ENCODE measurements around the gene PLXNA2.
A peak's percentile ranks its signal among the peaks of the same experiment; 100 is the strongest.

Gene PLXNA2

DNA sequence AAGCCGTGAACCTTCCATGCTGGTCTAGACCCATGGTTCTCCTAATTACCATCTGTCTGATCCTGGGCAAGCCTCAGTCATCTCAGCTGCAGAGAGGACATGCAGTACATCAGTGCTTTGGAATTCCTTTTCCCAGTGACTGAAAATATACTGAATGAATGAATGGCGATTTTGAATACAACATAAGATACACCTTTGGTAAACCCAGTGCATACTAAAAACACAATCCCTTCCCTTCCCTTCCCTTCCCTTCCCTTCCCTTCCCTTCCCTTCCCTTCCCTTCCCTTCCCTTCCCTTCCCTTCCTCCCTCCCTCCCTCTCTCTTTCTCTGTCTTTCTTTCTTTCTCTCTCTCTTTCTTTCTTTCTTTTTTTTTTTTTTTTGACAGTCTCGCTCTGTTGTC is 21.3 kb upstream of the PLXNA2 start:
- DNase-seq, result no peak

DNA sequence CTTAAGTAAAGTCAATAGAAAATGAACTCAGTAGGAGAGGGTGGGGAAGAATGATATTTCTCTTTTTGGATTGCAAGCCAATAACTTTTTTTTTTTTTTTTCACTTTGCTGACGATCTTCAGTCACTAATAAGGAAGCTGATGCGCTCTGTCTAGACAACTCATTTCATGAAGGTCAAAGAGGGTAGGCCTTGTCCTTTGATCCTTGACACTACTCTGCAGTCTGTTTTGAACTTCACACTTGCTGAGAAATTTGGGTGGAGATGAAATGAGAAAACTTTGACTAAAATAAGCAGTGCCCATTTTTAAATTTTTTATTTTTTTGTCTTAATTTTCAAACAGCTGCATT is 20.9 kb upstream of the PLXNA2 start:
- no peak for DNase-seq

DNA sequence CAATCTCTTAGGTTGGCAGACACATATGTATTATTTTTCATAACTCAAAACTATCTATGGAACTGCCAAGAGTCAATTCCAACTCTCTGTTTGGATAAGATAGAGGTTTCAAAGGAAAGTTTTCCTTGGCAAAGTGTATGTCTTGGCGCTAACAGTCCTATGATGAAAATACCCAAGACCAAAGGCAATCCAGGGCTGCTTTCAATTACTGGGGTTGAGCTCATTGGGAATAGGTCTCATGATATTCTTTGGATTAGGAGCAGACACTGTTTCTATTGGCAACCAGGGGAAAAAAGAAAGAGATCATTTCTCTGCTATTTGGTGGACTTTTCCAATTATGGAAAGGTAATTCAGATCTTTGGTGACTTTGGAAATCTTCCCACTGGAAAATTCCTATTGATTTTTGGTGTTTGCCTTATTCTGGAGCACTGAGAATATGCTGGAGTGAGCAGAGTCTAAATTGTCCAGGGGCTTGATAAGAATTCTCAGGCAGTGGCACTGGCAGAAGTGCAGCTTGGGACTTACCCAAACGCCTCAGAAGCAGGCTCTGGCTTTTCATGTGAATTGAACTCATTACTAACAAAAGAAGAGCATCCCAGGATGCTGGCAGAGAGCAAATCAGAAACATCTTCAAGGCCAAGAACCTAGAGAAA is 20.4 kb upstream of the PLXNA2 start:
- DNase-seq, result no peak

DNA sequence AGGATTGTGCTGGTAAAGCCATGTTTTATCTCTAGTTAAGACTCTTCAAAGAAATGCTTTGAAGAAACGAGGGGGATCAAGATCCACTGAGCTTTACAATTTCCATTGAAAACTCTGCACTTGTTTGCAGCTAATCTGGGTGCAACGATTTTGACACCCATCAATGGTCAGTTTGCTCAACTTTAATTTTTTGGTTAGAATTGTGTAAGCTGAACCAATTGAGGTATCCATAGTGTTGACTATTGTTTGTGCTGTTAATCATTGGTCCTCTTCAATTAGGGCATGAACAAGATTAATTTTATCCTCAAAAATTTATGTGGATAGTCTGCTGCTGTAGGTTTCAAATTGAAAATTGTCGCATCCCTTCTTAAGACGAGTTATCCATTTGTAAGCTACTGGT is 17.7 kb upstream of the PLXNA2 start:
- DNase-seq, result no peak

DNA sequence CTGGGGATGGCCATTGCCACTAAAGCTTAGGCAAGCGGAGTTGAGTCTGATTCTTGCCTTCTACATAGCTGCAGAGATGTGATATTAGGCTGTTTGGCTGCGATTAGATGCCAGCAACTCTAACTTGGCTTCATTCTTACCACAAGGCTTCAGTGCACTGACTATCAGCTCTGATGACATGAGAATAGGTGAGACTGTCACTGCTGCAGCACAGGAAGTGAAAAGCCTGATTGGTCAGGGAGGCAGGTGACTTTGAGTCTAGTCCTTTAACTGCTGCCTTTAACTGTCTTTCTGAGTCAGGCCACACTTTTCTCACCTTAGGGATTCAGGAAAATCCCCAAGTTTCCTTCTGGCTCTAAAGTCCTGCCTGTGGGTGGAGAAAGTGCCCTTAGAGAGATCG is 14.1 kb upstream of the PLXNA2 start:
- no peak for DNase-seq

DNA sequence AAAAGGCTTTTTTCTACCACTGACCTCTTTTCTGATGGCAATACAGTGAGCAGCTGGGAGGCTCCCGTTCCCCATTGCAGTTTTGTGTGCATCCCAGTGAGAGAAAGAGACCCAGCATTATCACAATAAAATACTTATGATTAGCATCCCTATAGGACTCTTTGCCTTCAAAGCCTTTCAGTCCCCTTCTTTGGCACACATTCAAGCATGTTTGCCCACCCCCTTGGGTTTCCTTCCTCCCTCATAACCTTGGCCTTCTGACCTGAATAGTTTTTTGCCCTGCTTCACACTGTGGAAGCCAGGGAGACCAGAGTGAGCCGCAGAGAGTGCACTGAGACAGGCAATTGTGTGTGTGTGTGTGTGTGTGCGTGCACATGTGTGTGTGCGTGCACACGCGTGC is 13.2 kb upstream of the PLXNA2 start:
- DNase-seq, result no peak

DNA sequence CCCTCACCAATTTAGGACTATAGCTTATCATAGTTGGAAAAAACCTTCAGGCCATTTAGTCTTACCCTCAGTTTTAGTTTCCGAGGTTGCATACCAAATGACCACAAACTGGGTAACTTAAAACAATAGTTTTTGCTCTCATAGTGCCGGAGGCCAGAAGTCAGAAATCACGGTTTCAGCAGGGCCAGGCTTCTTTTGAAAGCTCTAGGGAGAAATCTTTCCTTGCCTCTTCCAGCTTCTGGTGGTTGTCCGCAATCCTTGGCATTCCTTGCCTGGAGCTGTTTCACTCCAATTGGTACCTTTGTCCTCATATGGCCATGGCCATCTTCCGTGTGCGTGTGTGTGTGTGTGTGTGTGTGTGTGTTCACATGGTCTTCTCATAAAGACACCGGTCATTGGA is 12.4 kb upstream of the PLXNA2 start:
- DNase-seq, result no peak

DNA sequence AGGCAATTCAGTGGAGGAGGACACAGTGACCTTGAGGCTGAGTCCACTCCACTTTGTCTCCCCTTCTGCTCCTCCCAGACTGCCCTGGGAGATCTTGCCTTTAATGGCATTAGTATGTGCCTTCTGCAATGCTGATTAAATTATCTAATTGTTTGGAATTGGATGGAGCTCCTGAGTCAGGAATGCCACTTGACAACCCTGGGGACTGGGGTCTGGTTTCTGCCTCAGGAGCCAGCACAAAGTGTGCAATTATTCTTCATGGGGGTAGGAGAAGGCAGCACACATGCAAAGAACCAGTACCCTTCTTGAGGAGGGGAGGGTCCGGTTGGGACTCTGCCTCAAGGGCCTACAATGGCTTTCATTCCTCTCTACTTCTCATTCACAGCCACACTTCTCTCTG is 11.9 kb upstream of the PLXNA2 start:
- DNase-seq, result no peak

DNA sequence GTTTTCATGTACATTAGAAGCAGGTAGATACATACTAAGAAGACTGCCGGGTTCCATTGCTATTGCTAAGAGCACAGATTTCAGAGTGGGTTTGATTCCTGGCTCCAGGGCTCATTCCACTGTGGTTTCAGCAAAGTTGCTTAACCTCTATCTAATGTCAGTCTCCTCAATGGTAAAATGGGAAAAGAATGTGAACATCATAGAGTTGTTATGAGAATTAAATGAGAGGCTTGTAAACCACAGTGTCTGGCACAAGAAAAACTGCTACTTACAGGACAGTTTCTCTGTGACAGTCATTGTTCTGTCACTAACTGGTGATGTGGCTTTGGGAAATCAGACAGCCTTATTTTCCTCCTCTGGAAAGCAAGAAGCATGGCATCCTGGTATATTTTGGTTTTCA is 10.7 kb upstream of the PLXNA2 start:
- no peak for DNase-seq

DNA sequence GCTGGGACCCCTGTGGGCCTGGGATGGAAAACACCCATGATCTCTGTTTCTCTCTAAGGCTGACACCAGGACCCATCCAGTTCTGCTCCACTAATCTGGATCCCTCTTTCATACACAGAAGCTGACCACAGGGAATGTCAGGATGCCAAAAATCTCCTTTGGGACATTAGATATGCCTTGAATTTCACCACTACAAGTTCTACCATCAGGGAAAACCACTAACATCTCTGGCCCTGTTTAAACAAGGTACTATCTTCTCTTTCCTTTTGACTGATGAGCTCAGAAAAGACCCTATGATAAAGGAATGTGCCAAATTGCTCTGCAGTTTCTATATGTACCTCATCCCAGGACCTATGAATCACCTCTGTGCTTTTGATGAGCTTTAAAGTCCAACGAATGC is 10.2 kb upstream of the PLXNA2 start:
- no peak for DNase-seq

DNA sequence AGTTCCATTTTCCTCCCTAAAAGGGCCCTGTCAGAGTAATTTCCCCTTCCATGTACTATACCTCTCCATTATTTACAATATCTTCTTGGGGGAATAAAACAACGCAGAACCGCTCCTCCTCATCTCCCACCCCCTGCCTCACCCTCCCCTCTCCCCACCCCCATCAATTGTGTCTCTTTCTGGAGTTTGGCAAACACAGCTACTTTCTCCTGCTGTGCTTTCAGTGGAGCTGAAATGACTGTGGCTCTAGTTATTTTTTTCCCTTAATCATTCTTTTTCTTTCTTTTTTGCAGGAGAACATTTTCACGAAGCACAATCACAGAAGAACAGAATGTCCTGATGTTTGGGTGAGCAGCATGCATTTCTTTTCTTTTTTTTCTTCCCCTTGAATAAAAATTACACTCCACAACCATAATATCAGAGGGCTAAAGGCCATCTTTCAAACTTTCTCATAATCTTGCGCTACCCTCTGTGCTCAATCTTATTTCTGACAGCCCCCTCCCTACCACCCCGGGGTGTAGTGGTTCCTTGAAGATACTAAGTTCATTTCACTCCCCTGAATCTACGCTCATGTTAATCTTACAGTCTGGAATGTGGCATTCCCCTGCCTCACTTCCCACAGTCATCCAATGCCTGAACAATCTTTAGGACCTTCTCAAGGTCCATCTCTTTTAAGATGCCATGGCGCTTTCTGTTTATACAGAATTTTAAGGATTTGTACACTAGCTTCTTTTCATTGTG is 8.8 kb upstream of the PLXNA2 start:
- no peak for DNase-seq

DNA sequence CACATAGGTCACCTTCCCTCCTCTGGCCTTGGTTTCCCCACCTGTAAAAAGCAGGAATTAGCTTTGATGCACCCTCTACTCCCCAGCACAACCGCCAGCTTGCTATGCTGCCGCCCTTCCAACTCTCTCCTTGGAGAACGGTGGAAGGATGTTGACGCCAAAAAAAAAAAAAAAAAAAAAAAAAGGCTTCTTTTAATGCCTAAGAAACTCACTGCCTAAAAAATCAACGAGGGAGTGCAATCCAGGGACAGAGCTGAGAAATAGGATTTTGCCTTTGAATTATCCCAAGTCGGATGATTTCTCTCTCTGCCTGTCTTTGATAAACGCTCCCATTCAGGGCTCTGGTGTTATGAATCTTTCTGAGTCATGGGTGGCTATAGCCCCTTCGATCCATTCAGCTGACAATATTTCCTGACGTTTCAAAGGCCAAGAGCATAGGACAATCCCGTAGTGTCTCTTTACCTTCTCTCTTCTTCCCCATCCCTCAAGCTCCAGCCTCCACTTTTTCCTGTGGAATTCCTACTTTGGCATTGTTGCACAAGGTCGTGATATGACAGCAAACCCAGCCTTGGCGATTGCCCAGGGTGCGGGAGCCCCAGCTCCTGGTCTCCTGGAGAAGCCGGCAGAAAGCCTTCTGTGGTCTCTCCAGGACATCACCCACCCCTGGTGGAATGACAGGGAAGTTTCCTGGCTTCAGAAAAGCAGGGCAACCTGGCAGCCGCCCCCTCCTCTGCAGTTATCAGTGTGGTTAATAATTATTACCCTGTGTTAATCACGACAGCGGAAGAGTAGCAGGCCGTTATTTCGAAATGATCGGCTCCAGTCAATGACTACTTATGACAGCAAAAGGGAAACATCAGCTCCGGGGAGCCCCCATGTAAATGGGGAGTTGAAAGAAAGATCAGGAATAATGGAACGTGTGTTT is 8.0 kb upstream of the PLXNA2 start:
- no peak for DNase-seq

DNA sequence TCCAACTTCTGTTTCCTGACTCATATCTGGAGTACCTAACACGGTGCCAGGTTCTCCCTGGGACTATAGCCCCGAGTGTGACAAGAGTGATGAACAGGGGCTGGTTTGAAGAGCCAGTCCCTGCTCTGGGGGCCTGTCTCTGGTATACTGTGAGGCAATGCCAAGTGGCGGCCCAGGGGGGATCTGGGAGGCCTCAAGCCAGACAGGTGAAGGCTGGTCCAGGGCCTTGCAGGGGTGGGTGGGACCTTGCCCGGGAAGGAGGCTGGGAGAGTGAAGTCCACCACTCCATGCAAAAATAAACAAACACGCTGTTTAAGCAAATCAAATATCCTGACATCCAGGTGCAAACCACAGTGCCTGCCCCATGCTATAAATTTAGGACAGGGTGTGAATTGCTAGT is 6.8 kb upstream of the PLXNA2 start:
- DNase-seq, result no peak

DNA sequence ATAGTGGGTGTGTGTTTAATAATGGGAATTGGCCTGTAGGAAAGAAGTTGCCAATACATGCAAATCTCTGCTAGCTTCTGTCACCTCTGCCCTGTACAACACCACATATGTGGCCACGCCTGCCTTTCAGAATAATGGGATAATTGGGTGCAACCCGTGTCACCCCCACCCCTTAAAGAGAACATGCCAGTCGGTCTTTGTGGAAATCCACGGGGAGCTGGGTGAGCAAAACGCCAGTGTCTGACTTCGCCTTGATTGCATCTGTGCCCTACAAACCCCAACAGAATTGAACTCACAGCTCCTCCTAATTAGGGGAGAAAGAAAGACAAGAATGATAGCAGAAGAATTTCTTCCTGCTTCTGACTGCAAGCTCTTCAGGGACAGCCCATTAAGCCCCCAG is 6.4 kb upstream of the PLXNA2 start:
- no peak for DNase-seq

DNA sequence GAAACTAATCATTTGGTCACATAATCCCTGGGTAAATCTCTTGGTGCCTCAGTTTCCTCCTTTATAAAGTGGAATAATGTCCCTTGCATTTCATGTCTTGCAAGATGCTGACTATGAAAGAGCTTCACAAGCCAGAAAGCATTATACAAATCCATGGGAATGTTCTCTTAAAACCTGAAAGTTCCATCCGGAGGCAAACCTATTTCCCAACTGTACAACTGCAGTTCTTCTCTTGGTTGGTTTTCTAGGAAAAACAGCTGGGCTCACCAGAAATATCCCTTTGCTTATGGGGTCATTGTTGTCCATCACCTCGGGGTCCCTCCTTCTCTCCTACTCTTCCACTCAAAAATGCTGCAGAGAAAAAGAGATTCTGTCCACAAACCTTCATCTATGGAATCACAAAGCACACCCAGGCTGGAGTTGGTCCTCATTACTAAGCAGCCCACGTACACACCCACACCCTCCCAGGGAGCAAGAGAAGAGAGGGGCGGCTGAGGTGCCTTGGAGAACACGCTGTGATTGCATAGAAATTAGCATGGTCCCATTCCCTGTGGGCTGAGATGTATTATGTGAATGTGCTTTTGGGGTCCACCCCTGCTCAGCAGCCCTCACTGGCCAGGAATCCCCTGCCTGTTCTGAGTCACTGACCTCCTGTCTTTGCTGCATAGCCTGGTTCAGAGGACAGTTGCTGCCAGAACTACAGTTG is 5.0 kb upstream of the PLXNA2 start:
- no peak for DNase-seq

DNA sequence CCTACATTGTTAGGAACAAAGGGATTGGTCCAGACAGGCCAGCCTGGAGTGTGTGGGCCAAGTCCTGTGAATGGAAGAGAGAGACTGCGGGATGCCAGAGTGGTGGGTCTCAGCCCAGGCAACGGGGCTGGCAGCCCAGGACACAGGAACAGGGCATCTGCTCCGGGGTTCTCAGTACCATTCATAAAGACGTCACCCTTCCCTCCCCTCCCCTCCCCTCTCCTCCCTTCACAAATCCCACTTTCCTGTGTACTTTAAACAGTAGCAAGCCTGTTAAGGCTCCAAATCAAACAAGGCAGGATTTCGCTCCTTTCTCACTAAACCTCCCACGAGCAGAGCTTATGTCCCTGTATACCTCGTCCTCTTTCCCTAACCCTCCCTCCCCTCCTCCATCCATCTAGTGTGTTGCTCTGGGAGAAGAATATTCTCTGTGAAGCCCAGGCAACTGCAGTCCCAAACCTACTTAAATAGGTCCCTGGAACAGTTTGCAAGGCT is 4.2 kb upstream of the PLXNA2 start:
- no peak for DNase-seq

DNA sequence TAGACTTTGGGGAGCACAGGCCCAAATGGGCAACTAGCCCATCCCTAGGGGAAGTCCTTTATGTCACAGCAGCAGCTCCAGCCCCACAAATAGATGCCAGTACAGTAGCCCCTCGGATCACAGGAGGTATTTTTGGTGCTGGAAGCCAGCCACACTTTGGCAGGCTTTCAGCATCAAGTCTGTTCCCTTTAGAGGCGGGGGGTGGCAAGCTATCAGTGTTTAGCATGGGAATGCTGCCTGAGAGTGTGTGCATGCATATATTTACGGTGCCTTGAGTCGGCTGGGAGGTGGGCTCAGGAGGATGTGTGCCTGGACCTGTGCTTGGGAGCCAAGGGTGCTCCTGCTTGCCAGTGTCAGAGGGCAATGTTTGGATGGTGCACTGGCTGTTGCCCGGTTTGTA is 3.5 kb upstream of the PLXNA2 start:
- no peak for DNase-seq

DNA sequence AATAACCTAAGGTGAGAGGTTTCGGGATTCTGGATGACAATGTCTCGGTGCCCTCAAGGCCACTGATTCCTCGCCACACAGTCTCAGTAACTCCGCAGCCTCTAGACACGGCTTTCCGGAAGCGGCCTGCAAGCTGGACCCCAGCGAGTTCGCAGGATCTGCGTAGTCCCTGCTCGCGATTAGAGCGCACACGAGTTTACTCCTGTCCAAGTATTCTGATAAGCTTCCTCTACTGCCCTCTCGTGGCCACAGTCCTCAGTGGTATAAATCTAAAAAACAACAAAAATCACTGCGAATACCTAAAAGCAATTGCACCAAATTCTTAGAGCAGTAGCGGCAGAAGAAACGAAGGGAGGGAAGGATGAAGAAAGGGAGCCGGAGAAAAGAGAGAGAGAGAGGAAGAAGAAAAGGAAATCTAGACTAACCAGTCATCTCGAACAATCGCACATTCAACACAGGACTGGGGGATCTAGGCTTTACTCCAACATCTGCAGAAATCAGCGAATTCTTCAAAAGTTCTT is 1.1 kb upstream of the PLXNA2 start:
- DNase-seq, result peak; percentile 82

DNA sequence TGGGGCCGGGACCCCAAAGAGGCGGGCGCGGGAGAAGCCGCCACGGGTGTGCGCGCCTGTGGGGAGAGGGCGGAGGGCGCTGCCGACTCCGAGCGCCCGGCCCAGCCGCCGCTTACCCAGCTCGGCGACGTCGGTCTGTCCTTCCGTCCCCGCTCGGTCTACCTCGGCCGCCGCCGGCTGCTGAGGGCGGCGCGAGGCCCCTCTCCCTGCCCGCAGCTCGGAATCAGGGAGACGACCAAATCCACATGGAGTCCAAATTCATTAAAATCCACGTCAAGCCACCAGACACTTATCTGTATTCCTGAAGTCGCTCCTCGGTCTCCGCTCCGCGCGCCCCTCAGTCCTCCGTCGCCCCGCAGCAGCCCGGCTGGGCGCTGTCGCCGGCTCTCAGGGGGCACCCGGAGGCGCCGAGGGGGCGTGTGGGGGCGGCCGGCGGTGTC is 637 bp downstream of the PLXNA2 start:
- DNase-seq, result no peak

DNA sequence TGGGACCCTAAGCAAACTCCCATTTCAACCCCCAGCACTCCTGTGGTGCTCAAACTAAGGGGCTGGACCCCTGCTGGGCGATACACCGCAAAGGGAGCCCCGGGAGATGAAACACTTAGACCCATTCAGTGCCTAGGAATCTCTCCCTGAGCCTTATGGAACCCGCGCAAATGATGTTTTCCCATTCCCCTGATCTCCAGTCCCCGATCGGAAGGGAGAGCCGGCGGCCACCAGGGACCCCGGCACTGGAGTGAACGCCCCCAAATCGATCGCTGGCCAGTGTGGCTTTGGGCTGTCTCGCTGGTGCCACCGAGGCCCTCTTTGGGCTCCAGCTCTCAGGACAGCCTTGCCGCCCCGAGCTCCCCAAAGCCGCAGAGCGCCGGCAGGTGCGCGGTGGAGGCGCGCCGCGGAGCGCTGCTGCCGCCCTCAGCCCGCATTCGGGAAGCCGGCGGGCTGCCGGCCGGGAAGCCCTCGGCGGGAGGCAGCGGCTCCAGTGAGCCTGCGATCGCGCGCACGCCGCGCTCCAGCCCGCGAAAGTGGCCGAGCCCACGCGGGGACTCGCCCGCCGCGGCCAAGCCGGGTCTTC is 1.1 kb downstream of the PLXNA2 start:
- peak; percentile 45 for DNase-seq

DNA sequence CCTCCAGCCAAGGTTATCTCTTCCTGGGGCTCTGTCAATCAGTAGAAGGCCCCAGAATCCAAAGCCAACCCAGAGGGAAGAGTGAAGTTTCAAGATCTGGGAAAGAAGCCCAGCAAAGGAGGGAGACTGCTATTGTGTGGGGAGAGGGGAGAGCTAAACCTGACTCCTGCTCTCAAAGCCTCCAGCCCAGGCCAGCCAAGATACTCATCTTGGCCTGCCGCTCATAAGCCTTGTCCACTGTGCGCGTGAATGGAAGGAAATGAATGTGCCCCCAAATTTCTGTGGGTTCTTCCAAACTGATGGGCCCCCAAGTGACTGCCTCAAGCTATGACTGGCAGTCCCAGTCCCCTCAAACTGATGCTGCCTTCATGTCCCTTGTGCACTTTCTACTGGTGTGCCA is 2.0 kb downstream of the PLXNA2 start:
- DNase-seq, result no peak

DNA sequence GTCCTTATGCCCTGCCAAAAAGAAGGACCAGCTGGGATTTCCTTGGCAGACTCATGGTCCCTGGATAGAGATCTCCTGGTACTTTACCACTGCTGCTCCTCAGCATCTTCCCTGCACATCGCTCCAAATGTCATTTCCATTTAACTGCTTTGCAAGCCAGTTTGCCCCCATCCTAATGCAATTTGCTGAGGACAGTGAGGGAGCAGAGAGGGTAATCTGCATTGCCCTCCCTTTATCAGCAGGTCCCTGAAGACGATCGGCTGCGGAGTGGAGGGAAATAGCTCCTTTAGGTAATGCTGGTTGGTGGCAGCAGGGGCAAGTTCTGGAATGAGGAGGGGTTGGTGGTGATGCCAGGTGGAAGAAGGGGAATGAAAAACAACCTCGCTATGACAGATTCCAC is 2.7 kb downstream of the PLXNA2 start:
- no peak for DNase-seq

All from NCI-H2171 (cell line).